ENCODE results near the gene CNN2. TPM values are rescaled to one million over a fixed set of nuclear protein-coding genes. Genes with fewer than 3 reads are reported as not detected.

The CNN2 gene
- polyA plus RNA-seq, 3 donors = 69.9 to 213 (median 144) TPM

GRCh38 chr19:1010586-1011510 is 15.6 kb upstream of the CNN2 start:
- DNase-seq = no peak
- Histone ChIP-seq H3K9ac (ENCODE audit: insufficient read depth, low read length, poor library complexity, severe bottlenecking) (no peak overlapping the region), H3K4me2 (replicated peaks; ENCODE audit: extremely low read depth, low read length, poor library complexity, severe bottlenecking) (no peak overlapping the region), H4K20me1 (ENCODE audit: insufficient read depth, low read length) (peaks cover 76% of the 10 kb centered on the region), H3K4me3 (replicated peaks in 1 of 3; ENCODE audit: low read depth in 2 of 3, low read length in 3 of 3) (no peak overlapping the region), H2AFZ (ENCODE audit: insufficient read depth, low read depth, low read length, poor library complexity, severe bottlenecking) (no peak overlapping the region), H3K27me3 (ENCODE audit: control insufficient read depth in 2 of 2, insufficient read depth in 2 of 2, low read length in 2 of 2) (no peaks in the 10 kb centered on the region), H3K36me3 (replicated peaks in 1 of 2; ENCODE audit: control insufficient read depth in 1 of 2, insufficient read depth in 2 of 2, low read length in 2 of 2) (peaks cover 41 to 56% of the 10 kb centered on the region in 2 donors), H3K4me1 (ENCODE audit: control insufficient read depth in 1 of 2, insufficient read depth in 2 of 2, low read length in 2 of 2) (no peaks in the 10 kb centered on the region), H3K9me3 (replicated peaks in 1 of 2; ENCODE audit: control insufficient read depth in 1 of 2, insufficient read depth in 1 of 2, low read length in 2 of 2) (no peaks in the 10 kb centered on the region), H3K27ac (ENCODE audit: low read depth in 1 of 2, low read length in 2 of 2) (no peak overlapping the region), H3K79me2 (ENCODE audit: insufficient read depth, low read length) (peaks cover 28% of the 10 kb centered on the region)
- intact Hi-C loops (cut with micrococcal nuclease) = no loop called here
- no peak overlapping the region for H3K27ac Mint-ChIP-seq
- H3K27me3 Mint-ChIP-seq (ENCODE audit: low read depth in 3 of 3) = peaks cover 0 to 3% (median 2%) of the 10 kb centered on the region in 3 donors
- 94% methylated on average over 37 of the region's 56 CpGs for WGBS (ENCODE audit: insufficient coverage)
- H3K36me3 Mint-ChIP-seq = peaks cover 17 to 39% of the 10 kb centered on the region in 2 donors
- no peak for TF ChIP-seq CTCF (IDR thresholded peaks at IDR 0.05)
- peaks cover 0 to 3% (median 0%) of the 10 kb centered on the region in 7 donors for H3K9me3 Mint-ChIP-seq
- no peak overlapping the region for H3K4me3 Mint-ChIP-seq
- H3K4me1 Mint-ChIP-seq = no peaks in the 10 kb centered on the region

- peaks cover 39% of the 10 kb centered on the region for H3K79me2 ChIP-seq (ENCODE audit: insufficient read depth, low read length)
- peaks cover 41 to 56% of the 10 kb centered on the region in 2 donors for H3K36me3 ChIP-seq (replicated peaks in 1 of 2; ENCODE audit: control insufficient read depth in 1 of 2, insufficient read depth in 2 of 2, low read length in 2 of 2)
- no peaks in the 10 kb centered on the region for H3K27me3 ChIP-seq (ENCODE audit: control insufficient read depth in 2 of 2, insufficient read depth in 2 of 2, low read length in 2 of 2)
- H3K27ac Mint-ChIP-seq = no peak overlapping the region
- H2AFZ ChIP-seq (ENCODE audit: insufficient read depth, low read depth, low read length, poor library complexity, severe bottlenecking) = no peak overlapping the region
- peaks cover 85% of the 10 kb centered on the region for H4K20me1 ChIP-seq (ENCODE audit: insufficient read depth, low read length)
- H3K9me3 ChIP-seq (replicated peaks in 1 of 2; ENCODE audit: control insufficient read depth in 1 of 2, insufficient read depth in 1 of 2, low read length in 2 of 2) = no peaks in the 10 kb centered on the region
- H3K9ac ChIP-seq (ENCODE audit: insufficient read depth, low read length, poor library complexity, severe bottlenecking) = no peak overlapping the region
- H3K4me3 ChIP-seq (replicated peaks in 1 of 3; ENCODE audit: low read depth in 2 of 3, low read length in 3 of 3) = no peak overlapping the region
- H3K4me1 Mint-ChIP-seq = peaks cover 6% of the 10 kb centered on the region
- H3K9me3 Mint-ChIP-seq = peaks cover 0 to 3% (median 0%) of the 10 kb centered on the region in 7 donors
- H3K4me1 ChIP-seq (ENCODE audit: control insufficient read depth in 1 of 2, insufficient read depth in 2 of 2, low read length in 2 of 2) = peaks cover 5 to 9% of the 10 kb centered on the region in 2 donors
- no peak overlapping the region for H3K27ac ChIP-seq (ENCODE audit: low read depth in 1 of 2, low read length in 2 of 2)
- WGBS (ENCODE audit: insufficient coverage) = 97% methylated on average over 30 of the region's 36 CpGs
- no peak for DNase-seq
- H3K36me3 Mint-ChIP-seq = peaks cover 18 to 42% of the 10 kb centered on the region in 2 donors
- no peak for TF ChIP-seq CTCF (IDR thresholded peaks at IDR 0.05)
- intact Hi-C loops (cut with micrococcal nuclease) = no loop called here
- H3K4me2 ChIP-seq (replicated peaks; ENCODE audit: extremely low read depth, low read length, poor library complexity, severe bottlenecking) = no peak overlapping the region
- peaks cover 0 to 3% (median 2%) of the 10 kb centered on the region in 3 donors for H3K27me3 Mint-ChIP-seq (ENCODE audit: low read depth in 3 of 3)
- H3K4me3 Mint-ChIP-seq = no peak overlapping the region
Observed at GRCh38 chr19:1011831-1012333, 14.5 kb upstream of the CNN2 start.

Measured in CD14-positive monocyte (primary cell).